Stromal cell of bone marrow (primary cell): ENCODE data around the gene ACOD1.

Experiments
- DNase-seq: peaks from one replicate; pipeline ENCODE4 v3.0.0-alpha.2; 2012; ENCODE audit warnings: low read depth

Gene ACOD1

GRCh38 chr13:76991796-76992547 is 43.7 kb downstream of the ACOD1 start, which contains the start of gene CLN5:
CLN5 (plus strand) TSS chr13:76992081; CDS start chr13:76992099, 18 bp downstream.
- DNase-seq: peak; percentile 80

- DNase-seq: peak; percentile 6
These were observed 44.3 kb downstream of the ACOD1 start for GRCh38 chr13:76992548-76993001.

- DNase-seq: peak; percentile 25
These were observed 44.7 kb downstream of the ACOD1 start for GRCh38 chr13:76993021-76993420.

- DNase-seq: no peak
These were observed 45.2 kb downstream of the ACOD1 start for GRCh38 chr13:76993473-76993872.

- DNase-seq: no peak
These were observed 46.0 kb downstream of the ACOD1 start for GRCh38 chr13:76994281-76994680.

- no peak for DNase-seq
These were observed 52.2 kb downstream of the ACOD1 start for GRCh38 chr13:77000475-77000874.

- no peak for DNase-seq
These were observed 53.2 kb downstream of the ACOD1 start for GRCh38 chr13:77001540-77001939.

GRCh38 chr13:77001963-77002587 is 53.8 kb downstream of the ACOD1 start:
- DNase-seq: no peak

- no peak for DNase-seq
These were observed 54.4 kb downstream of the ACOD1 start for GRCh38 chr13:77002590-77003190.
